ENCODE data around the gene COPG1. TPM values are rescaled to one million over a fixed set of nuclear protein-coding genes. Genes with fewer than 3 reads are reported as not detected.

Gene COPG1
- total RNA-seq, 6 experiments from 2014 or later, result 316 to 393 (median 342) TPM

- no peak overlapping the region for H3K4me3 Mint-ChIP-seq
- H3K27ac Mint-ChIP-seq, result no peak overlapping the region
- no peaks in the 10 kb centered on the region for H3K9me3 Mint-ChIP-seq
- TF ChIP-seq CTCF (IDR thresholded peaks at IDR 0.05), result no peak
- no peaks in the 10 kb centered on the region for H3K4me1 Mint-ChIP-seq (ENCODE audit: low read depth)
- DNase-seq, result no peak
- no peaks in the 10 kb centered on the region; the same call in 1 of the 2 replicates for H3K27me3 Mint-ChIP-seq (ENCODE audit: insufficient read depth)
- no peaks in the 10 kb centered on the region for H3K36me3 Mint-ChIP-seq (ENCODE audit: low read depth)
Observed at GRCh38 chr3:129320261-129320660, 70.9 kb downstream of the COPG1 start.

- H3K9me3 Mint-ChIP-seq, result no peaks in the 10 kb centered on the region
- no peak overlapping the region for H3K27ac Mint-ChIP-seq
- no peaks in the 10 kb centered on the region for H3K36me3 Mint-ChIP-seq (ENCODE audit: low read depth)
- no peak for TF ChIP-seq CTCF (IDR thresholded peaks at IDR 0.05)
- H3K4me3 Mint-ChIP-seq, result no peak overlapping the region
- DNase-seq, result no peak
- H3K27me3 Mint-ChIP-seq (ENCODE audit: insufficient read depth), result no peaks in the 10 kb centered on the region
- no peaks in the 10 kb centered on the region for H3K4me1 Mint-ChIP-seq (ENCODE audit: low read depth)
Observed at GRCh38 chr3:129320825-129321487, 71.5 kb downstream of the COPG1 start.

GRCh38 chr3:129321887-129322286, 72.5 kb downstream of the COPG1 start:
- Mint-ChIP-seq H3K4me3 (no peak overlapping the region), H3K27ac (no peak overlapping the region), H3K9me3 (no peaks in the 10 kb centered on the region), H3K27me3 (ENCODE audit: insufficient read depth) (no peaks in the 10 kb centered on the region), H3K36me3 (ENCODE audit: low read depth) (no peaks in the 10 kb centered on the region), H3K4me1 (ENCODE audit: low read depth) (no peaks in the 10 kb centered on the region)
- no peak for TF ChIP-seq CTCF (IDR thresholded peaks at IDR 0.05)
- no peak for DNase-seq

GRCh38 chr3:129323651-129324294, 74.4 kb downstream of the COPG1 start:
- peak; percentile 30; the same call in 1 of the 2 replicates for TF ChIP-seq CTCF (IDR thresholded peaks at IDR 0.05)
- H3K4me3 Mint-ChIP-seq, result no peak overlapping the region
- H3K4me1 Mint-ChIP-seq (ENCODE audit: low read depth), result no peaks in the 10 kb centered on the region

GRCh38 chr3:129324855-129325254, 75.4 kb downstream of the COPG1 start:
- H3K27ac Mint-ChIP-seq, result no peak overlapping the region
- no peak overlapping the region for H3K4me3 Mint-ChIP-seq
- no peaks in the 10 kb centered on the region for H3K4me1 Mint-ChIP-seq (ENCODE audit: low read depth)
- H3K27me3 Mint-ChIP-seq (ENCODE audit: insufficient read depth), result no peaks in the 10 kb centered on the region; the same call in none of the 2 replicates
- H3K9me3 Mint-ChIP-seq, result no peaks in the 10 kb centered on the region
- DNase-seq, result no peak
- no peak for TF ChIP-seq CTCF (IDR thresholded peaks at IDR 0.05)
- H3K36me3 Mint-ChIP-seq (ENCODE audit: low read depth), result no peaks in the 10 kb centered on the region

More at GRCh38 chr3:129323651-129324294, 74.4 kb downstream of the COPG1 start:
- Mint-ChIP-seq H3K27me3 (ENCODE audit: insufficient read depth) (no peaks in the 10 kb centered on the region; the same call in none of the 2 replicates), H3K9me3 (no peaks in the 10 kb centered on the region), H3K36me3 (ENCODE audit: low read depth) (no peaks in the 10 kb centered on the region), H3K27ac (no peak overlapping the region)
- no peak for DNase-seq
